CD4-positive, alpha-beta T cell (primary cell): ENCODE measurements around the gene RNU6-1. TPM values are rescaled to one million over a fixed set of nuclear protein-coding genes. Genes with fewer than 3 reads are reported as not detected.

Experiments used
- ATAC-seq: fragments of 200-7000 bp; cut with Tn5 transposase; one replicate; pipeline ENCODE4 v1.10.0; 2022; ENCODE audit warnings: mild to moderate bottlenecking; ENCODE audit not compliant: poor library complexity
- CTCF ChIA-PET: fragments of 350-600 bp; sonication (Branson Sonifier 250); formaldehyde crosslinking; loops from one replicate; lab custom pipeline; 2021; ENCODE audit warnings: antibody characterized with exemption, inconsistent platforms; lab: Charles Lee
- POLR2A ChIA-PET: fragments of 350-600 bp; sonication (Branson Sonifier 250); formaldehyde crosslinking; loops from one replicate; lab custom pipeline; 2021; ENCODE audit warnings: antibody characterized with exemption, inconsistent platforms; lab: Charles Lee
- DNase-seq, 14 experiments: peaks; one replicate each; pipeline ENCODE4 v3.0.0-alpha.2; 2013 to 2020; ENCODE audit warnings: mixed read lengths in 2 of 14
- H3K27ac ChIP-seq, 2 donors: one replicate each; pipeline versions ENCODE4 v1.5.1 to v1.7.0; 2013; ENCODE audit warnings: low read length in 2 of 2, low read depth in 1 of 2, mild to moderate bottlenecking in 1 of 2
- H3K27me3 ChIP-seq, 2 experiments: 1 replicate in 1 of 2; 2 replicates in 1 of 2; pipeline versions ENCODE4 v1.6.1 to v1.7.0; 2013; ENCODE audit warnings: low read length in 2 of 2, control low read depth in 1 of 2, mild to moderate bottlenecking in 1 of 2, moderate library complexity in 1 of 2; ENCODE audit not compliant: insufficient read depth in 2 of 2, control insufficient read depth in 1 of 2
- H3K36me3 ChIP-seq: one replicate; pipeline ENCODE4 v1.6.1; 2013; ENCODE audit warnings: low read length, control low read depth; ENCODE audit not compliant: insufficient read depth
- H3K4me1 ChIP-seq: one replicate; pipeline ENCODE4 v1.6.1; 2013; ENCODE audit warnings: low read length, control low read depth; ENCODE audit not compliant: insufficient read depth
- H3K4me3 ChIP-seq: one replicate; pipeline ENCODE4 v1.5.1; 2013; ENCODE audit warnings: mild to moderate bottlenecking, low read length, moderate library complexity
- H3K9me3 ChIP-seq, 2 experiments: 1 replicate in 1 of 2; 2 replicates in 1 of 2; pipeline versions ENCODE4 v1.6.1 to v1.7.0; 2013; ENCODE audit warnings: low read length in 2 of 2, mild to moderate bottlenecking in 2 of 2, control low read depth in 1 of 2, moderate library complexity in 1 of 2; ENCODE audit not compliant: control insufficient read depth in 1 of 2, insufficient read depth in 1 of 2
- H3K27ac Mint-ChIP-seq: one replicate; pipeline ENCODE4 v1.8.0; 2020; ENCODE audit warnings: mixed read lengths
- H3K27me3 Mint-ChIP-seq: one replicate; pipeline ENCODE4 v1.8.0; 2021; ENCODE audit warnings: mixed read lengths
- H3K36me3 Mint-ChIP-seq: one replicate; pipeline ENCODE4 v1.8.0; 2021; ENCODE audit warnings: low read depth, mixed read lengths
- H3K4me1 Mint-ChIP-seq: one replicate; pipeline ENCODE4 v1.8.0; 2021; ENCODE audit warnings: low read depth, mixed read lengths
- H3K4me3 Mint-ChIP-seq: one replicate; pipeline ENCODE4 v1.8.0; 2020; ENCODE audit warnings: mild to moderate bottlenecking, mixed read lengths
- H3K9me3 Mint-ChIP-seq: one replicate; pipeline ENCODE4 v1.8.0; 2020; ENCODE audit warnings: mixed read lengths
- intact Hi-C, 2 experiments: fragments of 100-400 bp; cut with DNase I in 1 of 2; cut with micrococcal nuclease in 1 of 2; formaldehyde crosslinking; loops; one replicate each; pipeline versions ENCODE4 v1.15.1 to v1.9.0; 2023 to 2025; cut with DNase I, micrococcal nuclease
- total RNA-seq, 174 experiments: library from RNA in 2 of 174; stranded (reverse) in 2 of 174; gene quantifications; one replicate each; pipeline ENCODE4 v1.2.3 and lab custom pipeline; 2021 to 2026
- TF ChIP-seq, protein P1 (sequence below): fragments of 200-600 bp; IDR thresholded peaks from one replicate; pipeline ENCODE4 v1.8.0; 2022; ENCODE audit warnings: antibody characterized with exemption, mild to moderate bottlenecking

RNU6-1 gene
- total RNA-seq, 2 experiments from 2014 or later: not detected

DNA sequence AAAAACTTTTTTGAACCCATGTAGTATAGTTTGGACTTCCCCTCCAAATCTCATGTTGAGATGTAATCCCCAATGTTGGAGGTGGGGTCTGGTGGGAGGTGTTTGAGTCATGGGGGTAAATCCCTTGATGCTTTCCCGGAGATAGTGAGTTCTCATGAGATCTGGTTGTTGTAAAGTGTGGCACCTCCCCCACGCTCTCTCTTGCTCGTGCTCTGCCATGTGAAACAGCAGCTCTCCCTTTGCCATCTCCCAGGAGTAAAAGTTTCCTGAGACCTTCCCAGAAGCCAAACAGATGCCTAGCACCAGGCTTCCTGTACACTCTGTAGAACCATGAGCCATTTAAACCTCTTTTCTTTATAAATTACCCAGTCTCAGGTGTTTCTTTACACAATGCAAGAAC is 16.0 kb upstream of the RNU6-1 start:
- TF ChIP-seq, protein P1, sequence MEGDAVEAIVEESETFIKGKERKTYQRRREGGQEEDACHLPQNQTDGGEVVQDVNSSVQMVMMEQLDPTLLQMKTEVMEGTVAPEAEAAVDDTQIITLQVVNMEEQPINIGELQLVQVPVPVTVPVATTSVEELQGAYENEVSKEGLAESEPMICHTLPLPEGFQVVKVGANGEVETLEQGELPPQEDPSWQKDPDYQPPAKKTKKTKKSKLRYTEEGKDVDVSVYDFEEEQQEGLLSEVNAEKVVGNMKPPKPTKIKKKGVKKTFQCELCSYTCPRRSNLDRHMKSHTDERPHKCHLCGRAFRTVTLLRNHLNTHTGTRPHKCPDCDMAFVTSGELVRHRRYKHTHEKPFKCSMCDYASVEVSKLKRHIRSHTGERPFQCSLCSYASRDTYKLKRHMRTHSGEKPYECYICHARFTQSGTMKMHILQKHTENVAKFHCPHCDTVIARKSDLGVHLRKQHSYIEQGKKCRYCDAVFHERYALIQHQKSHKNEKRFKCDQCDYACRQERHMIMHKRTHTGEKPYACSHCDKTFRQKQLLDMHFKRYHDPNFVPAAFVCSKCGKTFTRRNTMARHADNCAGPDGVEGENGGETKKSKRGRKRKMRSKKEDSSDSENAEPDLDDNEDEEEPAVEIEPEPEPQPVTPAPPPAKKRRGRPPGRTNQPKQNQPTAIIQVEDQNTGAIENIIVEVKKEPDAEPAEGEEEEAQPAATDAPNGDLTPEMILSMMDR: no peak
- Mint-ChIP-seq H3K4me1 (no peaks in the 10 kb centered on the region), H3K36me3 (no peaks in the 10 kb centered on the region), H3K27ac (no peak overlapping the region), H3K4me3 (no peak overlapping the region), H3K27me3 (no peaks in the 10 kb centered on the region), H3K9me3 (no peaks in the 10 kb centered on the region)
- H3K27ac ChIP-seq: no peak overlapping the region
- H3K9me3 ChIP-seq: no peaks in the 10 kb centered on the region
- no peak for ATAC-seq
- ChIA-PET CTCF (no interaction called here), POLR2A (no interaction called here)
- H3K27me3 ChIP-seq: no peaks in the 10 kb centered on the region
- DNase-seq: no peak
- no peaks in the 10 kb centered on the region for H3K4me1 ChIP-seq
- no peak overlapping the region for H3K4me3 ChIP-seq
- intact Hi-C loops: no loop called here
- no peaks in the 10 kb centered on the region for H3K36me3 ChIP-seq

DNA sequence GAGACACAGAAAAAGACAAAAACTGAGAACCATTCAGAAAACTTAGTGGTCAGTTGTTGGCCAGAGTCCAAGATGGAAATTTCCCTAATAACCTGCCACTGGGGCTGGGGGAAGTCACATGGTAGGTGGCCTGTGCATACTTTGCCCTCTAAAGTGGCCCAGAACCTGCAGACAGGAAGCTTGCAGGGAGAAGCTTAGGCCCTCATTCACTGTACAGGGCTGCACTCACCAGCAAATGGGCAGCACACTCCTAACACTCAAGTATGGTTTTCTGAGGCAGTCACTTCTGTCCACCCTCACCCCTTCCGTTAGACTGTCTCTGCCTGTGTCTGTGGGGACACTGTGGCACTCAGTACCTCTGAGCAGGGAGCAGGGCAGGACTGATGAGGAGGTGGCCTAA is 14.5 kb upstream of the RNU6-1 start:
- Mint-ChIP-seq H3K27me3 (no peaks in the 10 kb centered on the region), H3K27ac (no peak overlapping the region), H3K9me3 (no peaks in the 10 kb centered on the region), H3K4me1 (no peaks in the 10 kb centered on the region), H3K36me3 (no peaks in the 10 kb centered on the region), H3K4me3 (no peak overlapping the region)
- CTCF ChIA-PET: no interaction called here
- H3K27me3 ChIP-seq: no peaks in the 10 kb centered on the region
- TF ChIP-seq, protein P1: no peak
- intact Hi-C loops: no loop called here
- no peak overlapping the region for H3K27ac ChIP-seq
- H3K36me3 ChIP-seq: no peaks in the 10 kb centered on the region
- POLR2A ChIA-PET: no interaction called here
- ATAC-seq (no peak), DNase-seq (no peak)
- H3K4me1 ChIP-seq: no peaks in the 10 kb centered on the region
- no peak overlapping the region for H3K4me3 ChIP-seq
- no peaks in the 10 kb centered on the region for H3K9me3 ChIP-seq

DNA sequence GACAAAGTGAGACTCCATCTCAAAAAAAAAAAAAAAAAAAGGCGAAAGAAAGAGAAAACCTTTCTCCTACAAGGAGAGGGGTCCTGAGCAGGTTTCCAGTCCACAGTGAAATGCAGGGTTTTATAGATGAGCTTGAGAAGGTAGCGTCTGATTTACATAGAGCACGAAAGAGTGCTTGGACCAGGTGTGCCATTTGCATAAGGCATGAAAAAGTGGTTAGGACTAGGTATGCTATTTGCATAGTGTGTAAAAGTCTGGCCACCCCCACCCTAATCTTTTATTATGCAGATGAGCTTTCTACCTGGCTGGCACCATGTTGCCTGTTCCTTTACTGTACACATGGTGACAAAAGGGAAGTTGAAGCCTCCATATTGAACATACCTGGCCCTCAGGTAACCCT is 13.6 kb upstream of the RNU6-1 start:
- H3K27me3 Mint-ChIP-seq: no peaks in the 10 kb centered on the region
- ChIA-PET CTCF (interaction anchor here (0.7 kb wide), 2 partner anchors 217 to 662 kb away, joined by 3 to 4 read pairs; no protein-coding TSS in a partner anchor), POLR2A (no interaction called here)
- H3K27ac Mint-ChIP-seq: no peak overlapping the region
- H3K4me3 Mint-ChIP-seq: no peak overlapping the region
- no peaks in the 10 kb centered on the region for H3K9me3 ChIP-seq
- DNase-seq (no peak), ATAC-seq (no peak)
- H3K36me3 ChIP-seq: no peaks in the 10 kb centered on the region
- TF ChIP-seq, protein P1: no peak
- no peaks in the 10 kb centered on the region for H3K4me1 ChIP-seq
- H3K9me3 Mint-ChIP-seq: no peaks in the 10 kb centered on the region
- H3K36me3 Mint-ChIP-seq: no peaks in the 10 kb centered on the region
- no peaks in the 10 kb centered on the region for H3K27me3 ChIP-seq
- H3K27ac ChIP-seq: no peak overlapping the region
- no peaks in the 10 kb centered on the region for H3K4me1 Mint-ChIP-seq
- no peak overlapping the region for H3K4me3 ChIP-seq
- intact Hi-C loops: no loop called here
